ENCODE data around the gene OTOA.
"Not testable (repeated sequence)": the region's sequence is repeated elsewhere in the genome, so short reads cannot be mapped to it uniquely, and the experiment has no call there.

OTOA gene

GRCh38 chr16:21717608-21718007, 53.8 kb downstream of the OTOA start:
- DNase-seq (ENCODE audit: low read depth, low spot score) = no peak
- Histone ChIP-seq H3K4me3 (no peak overlapping the region), H3K9ac (ENCODE audit: insufficient read length) (no peak overlapping the region), H3K9me3 (ENCODE audit: low read depth, low read length) (no peaks in the 10 kb centered on the region), H3K27ac (no peak overlapping the region), H3K36me3 (ENCODE audit: insufficient read depth, low read length) (no peaks in the 10 kb centered on the region)
- TF ChIP-seq FOXP2 (optimal IDR thresholded peaks at IDR 0.05; ENCODE audit: control extremely low read depth, extremely low read length, insufficient read depth) (no peak), EZH2 (IDR thresholded peaks at IDR 0.05) (no peak), POLR2AphosphoS5 (IDR thresholded peaks at IDR 0.05; ENCODE audit: borderline replicate concordance, low read depth, low read length) (no peak)

- H3K9ac ChIP-seq (ENCODE audit: insufficient read length) = no peak overlapping the region
- no peak for TF ChIP-seq POLR2AphosphoS5 (IDR thresholded peaks at IDR 0.05; ENCODE audit: borderline replicate concordance, low read depth, low read length)
These were observed 55.5 kb downstream of the OTOA start for GRCh38 chr16:21719283-21719682.

GRCh38 chr16:21720533-21720932, 56.8 kb downstream of the OTOA start:
- H3K9ac ChIP-seq (ENCODE audit: insufficient read length) = no peak overlapping the region
- no peak overlapping the region for H3K4me3 ChIP-seq
- no peaks in the 10 kb centered on the region for H3K36me3 ChIP-seq (ENCODE audit: insufficient read depth, low read length)
- no peak for DNase-seq (ENCODE audit: low read depth, low spot score)
- H3K9me3 ChIP-seq (ENCODE audit: low read depth, low read length) = no peaks in the 10 kb centered on the region
- H3K27ac ChIP-seq = no peak overlapping the region
- TF ChIP-seq POLR2AphosphoS5 (IDR thresholded peaks at IDR 0.05; ENCODE audit: borderline replicate concordance, low read depth, low read length) (no peak), EZH2 (IDR thresholded peaks at IDR 0.05) (no peak), FOXP2 (optimal IDR thresholded peaks at IDR 0.05; ENCODE audit: control extremely low read depth, extremely low read length, insufficient read depth) (no peak)

More at GRCh38 chr16:21719283-21719682, 55.5 kb downstream of the OTOA start:
- H3K9me3 ChIP-seq (ENCODE audit: low read depth, low read length) = no peaks in the 10 kb centered on the region
- no peak overlapping the region for H3K4me3 ChIP-seq
- no peaks in the 10 kb centered on the region for H3K36me3 ChIP-seq (ENCODE audit: insufficient read depth, low read length)
- no peak for DNase-seq (ENCODE audit: low read depth, low spot score)
- H3K27ac ChIP-seq = no peak overlapping the region

- no peak overlapping the region for H3K4me3 ChIP-seq
- no peak overlapping the region for H3K27ac ChIP-seq
- no peaks in the 10 kb centered on the region for H3K9me3 ChIP-seq (ENCODE audit: low read depth, low read length)
- no peak overlapping the region for H3K9ac ChIP-seq (ENCODE audit: insufficient read length)
- TF ChIP-seq EZH2 (IDR thresholded peaks at IDR 0.05) (no peak), POLR2AphosphoS5 (IDR thresholded peaks at IDR 0.05; ENCODE audit: borderline replicate concordance, low read depth, low read length) (no peak), FOXP2 (optimal IDR thresholded peaks at IDR 0.05; ENCODE audit: control extremely low read depth, extremely low read length, insufficient read depth) (no peak)
- no peaks in the 10 kb centered on the region for H3K36me3 ChIP-seq (ENCODE audit: insufficient read depth, low read length)
- DNase-seq (ENCODE audit: low read depth, low spot score) = no peak
These were observed 59.1 kb downstream of the OTOA start for GRCh38 chr16:21722771-21723455.

GRCh38 chr16:21723532-21723931, 59.8 kb downstream of the OTOA start:
- H3K27ac ChIP-seq = no peak overlapping the region
- no peak for DNase-seq (ENCODE audit: low read depth, low spot score)
- H3K4me3 ChIP-seq = no peak overlapping the region
- H3K36me3 ChIP-seq (ENCODE audit: insufficient read depth, low read length) = no peaks in the 10 kb centered on the region
- H3K9ac ChIP-seq (ENCODE audit: insufficient read length) = no peak overlapping the region
- H3K9me3 ChIP-seq (ENCODE audit: low read depth, low read length) = no peaks in the 10 kb centered on the region
- TF ChIP-seq FOXP2 (optimal IDR thresholded peaks at IDR 0.05; ENCODE audit: control extremely low read depth, extremely low read length, insufficient read depth) = no peak
- TF ChIP-seq POLR2AphosphoS5 (IDR thresholded peaks at IDR 0.05; ENCODE audit: borderline replicate concordance, low read depth, low read length) = no peak
- no peak for TF ChIP-seq EZH2 (IDR thresholded peaks at IDR 0.05)

GRCh38 chr16:21727344-21727743, 63.6 kb downstream of the OTOA start:
- no peak for DNase-seq (ENCODE audit: low read depth, low spot score)
- no peak for TF ChIP-seq EZH2 (IDR thresholded peaks at IDR 0.05)
- no peak for TF ChIP-seq POLR2AphosphoS5 (IDR thresholded peaks at IDR 0.05; ENCODE audit: borderline replicate concordance, low read depth, low read length)
- TF ChIP-seq FOXP2 (optimal IDR thresholded peaks at IDR 0.05; ENCODE audit: control extremely low read depth, extremely low read length, insufficient read depth) = no peak
- Histone ChIP-seq H3K9ac (ENCODE audit: insufficient read length) (no peak overlapping the region), H3K27ac (no peak overlapping the region), H3K36me3 (ENCODE audit: insufficient read depth, low read length) (no peaks in the 10 kb centered on the region), H3K9me3 (ENCODE audit: low read depth, low read length) (no peaks in the 10 kb centered on the region), H3K4me3 (no peak overlapping the region)

- H3K4me3 ChIP-seq; H3K9me3 ChIP-seq (ENCODE audit: low read depth, low read length); H3K9ac ChIP-seq (ENCODE audit: insufficient read length); DNase-seq (ENCODE audit: low read depth, low spot score); H3K27ac ChIP-seq; H3K36me3 ChIP-seq (ENCODE audit: insufficient read depth, low read length): not testable (repeated sequence)
These were observed 67.5 kb downstream of the OTOA start for GRCh38 chr16:21731233-21731632.

- DNase-seq (ENCODE audit: low read depth, low spot score); H3K9me3 ChIP-seq (ENCODE audit: low read depth, low read length); H3K36me3 ChIP-seq (ENCODE audit: insufficient read depth, low read length); H3K9ac ChIP-seq (ENCODE audit: insufficient read length); H3K4me3 ChIP-seq; H3K27ac ChIP-seq: not testable (repeated sequence)
These were observed 76.9 kb downstream of the OTOA start for GRCh38 chr16:21740637-21741036.

- not testable (repeated sequence) for H3K9ac ChIP-seq (ENCODE audit: insufficient read length); H3K27ac ChIP-seq; DNase-seq (ENCODE audit: low read depth, low spot score); H3K36me3 ChIP-seq (ENCODE audit: insufficient read depth, low read length); H3K4me3 ChIP-seq; H3K9me3 ChIP-seq (ENCODE audit: low read depth, low read length)
These were observed 92.7 kb downstream of the OTOA start for GRCh38 chr16:21756192-21757079.

GRCh38 chr16:21757080-21757671, 93.4 kb downstream of the OTOA start:
- H3K27ac ChIP-seq; H3K9ac ChIP-seq (ENCODE audit: insufficient read length); H3K36me3 ChIP-seq (ENCODE audit: insufficient read depth, low read length); DNase-seq (ENCODE audit: low read depth, low spot score); H3K9me3 ChIP-seq (ENCODE audit: low read depth, low read length); H3K4me3 ChIP-seq: not testable (repeated sequence)

GRCh38 chr16:21768280-21768679, 104.5 kb downstream of the OTOA start:
- not testable (repeated sequence) for DNase-seq (ENCODE audit: low read depth, low spot score); H3K36me3 ChIP-seq (ENCODE audit: insufficient read depth, low read length); H3K27ac ChIP-seq; H3K9me3 ChIP-seq (ENCODE audit: low read depth, low read length); H3K4me3 ChIP-seq; H3K9ac ChIP-seq (ENCODE audit: insufficient read length)

GRCh38 chr16:21768810-21769209, 105.0 kb downstream of the OTOA start:
- H3K27ac ChIP-seq; H3K36me3 ChIP-seq (ENCODE audit: insufficient read depth, low read length); H3K4me3 ChIP-seq; DNase-seq (ENCODE audit: low read depth, low spot score); H3K9me3 ChIP-seq (ENCODE audit: low read depth, low read length); H3K9ac ChIP-seq (ENCODE audit: insufficient read length): not testable (repeated sequence)

All from SK-N-MC (cell line).